GM04504 (cell line): ENCODE measurements around the gene ADGRG6.
A peak's percentile ranks its signal among the peaks of the same experiment; 100 is the strongest.
"Not testable (repeated sequence)": the region's sequence is repeated elsewhere in the genome, so short reads cannot be mapped to it uniquely, and the experiment has no call there.

Experiments used
- DNase-seq: peaks from one replicate; pipeline ENCODE4 v3.0.0-alpha.2; 2012; ENCODE audit warnings: low read depth

The ADGRG6 gene

DNA sequence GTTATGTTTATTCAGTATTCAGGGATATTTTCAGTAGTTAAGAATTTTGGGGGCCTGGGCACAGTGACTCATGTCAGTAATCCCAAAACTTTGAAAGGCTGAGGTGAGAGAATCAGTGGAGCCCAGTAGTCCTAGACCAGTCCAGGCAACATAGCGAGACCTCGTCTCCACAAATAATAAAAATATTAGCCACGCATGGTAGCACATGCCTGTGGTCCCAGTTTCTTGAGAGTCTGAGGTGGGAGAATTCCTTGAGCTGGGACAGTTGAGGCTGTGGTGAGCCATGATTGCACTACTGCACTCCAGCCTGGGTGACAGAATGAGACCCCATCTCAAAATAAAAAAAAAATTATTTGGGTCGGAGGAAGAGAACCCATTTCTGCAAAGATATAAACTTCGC, 20.3 kb downstream of the ADGRG6 start:
- no peak for DNase-seq

DNA sequence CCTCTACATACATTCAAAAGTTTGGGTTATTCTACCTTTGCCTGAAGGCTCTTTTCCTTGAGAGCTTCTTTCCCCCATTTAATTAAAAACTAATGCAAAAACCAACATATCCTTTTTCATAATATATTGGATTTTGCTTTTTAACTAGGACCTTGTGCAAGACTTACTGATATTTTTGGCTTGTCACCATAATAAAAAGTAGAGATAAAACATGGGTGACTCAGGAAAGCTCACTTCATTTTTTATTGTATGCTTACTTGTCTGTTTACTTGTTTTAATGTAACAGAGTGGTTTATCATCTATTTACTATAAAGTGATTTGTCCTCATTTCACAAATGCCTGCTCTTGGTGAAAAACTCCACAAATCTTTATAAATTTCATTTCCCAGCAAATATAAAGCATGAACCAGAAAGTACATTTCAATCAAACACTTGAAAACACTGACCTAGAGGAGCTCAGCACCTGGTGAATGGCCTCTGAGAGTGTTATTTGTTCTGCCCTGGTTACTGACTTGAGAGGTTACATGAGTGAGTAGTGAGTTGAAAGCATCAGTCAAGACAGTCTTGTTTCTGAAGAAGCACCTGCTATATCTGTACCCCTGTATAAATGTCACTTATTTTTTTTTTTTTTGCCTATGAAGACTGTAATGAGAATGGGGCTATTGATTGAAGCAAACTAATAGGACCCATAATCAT, 20.8 kb downstream of the ADGRG6 start:
- no peak for DNase-seq

DNA sequence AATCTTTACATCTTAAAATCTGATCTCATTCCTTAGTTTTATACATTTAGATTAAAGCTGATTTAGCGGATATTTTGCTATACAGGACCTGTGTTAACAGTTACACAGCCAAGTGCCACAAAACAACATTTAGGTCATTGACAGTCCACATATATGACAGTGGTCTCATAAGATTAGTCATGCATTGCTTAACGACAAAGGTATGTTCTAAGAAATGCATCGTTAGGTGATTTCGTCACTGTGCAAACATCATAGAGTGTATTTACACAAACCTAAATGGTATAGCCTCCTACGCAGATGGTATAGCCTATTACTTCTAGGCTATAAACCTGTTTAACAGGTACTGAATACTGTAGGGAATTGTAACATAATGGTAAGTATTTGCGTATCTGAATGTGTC, 21.6 kb downstream of the ADGRG6 start:
- no peak for DNase-seq

DNA sequence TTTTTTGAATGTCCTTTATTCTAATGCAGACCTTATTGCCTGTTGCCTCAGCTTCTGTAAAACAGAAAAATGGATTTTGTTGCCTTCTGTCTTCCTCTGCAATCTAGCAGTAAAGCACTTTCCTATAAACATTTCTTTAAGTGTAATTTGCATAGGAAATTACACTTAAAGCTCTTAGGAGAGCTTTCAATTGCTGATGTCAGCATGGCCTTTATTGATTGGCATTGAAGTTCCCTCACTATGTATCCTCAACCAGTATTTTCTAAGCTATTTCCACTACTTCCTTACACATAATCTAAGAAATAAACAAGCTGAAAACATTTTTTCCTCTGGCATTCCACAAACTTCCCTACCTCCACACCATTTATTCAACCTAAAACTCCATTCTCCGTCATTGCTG, 22.3 kb downstream of the ADGRG6 start:
- DNase-seq: no peak

DNA sequence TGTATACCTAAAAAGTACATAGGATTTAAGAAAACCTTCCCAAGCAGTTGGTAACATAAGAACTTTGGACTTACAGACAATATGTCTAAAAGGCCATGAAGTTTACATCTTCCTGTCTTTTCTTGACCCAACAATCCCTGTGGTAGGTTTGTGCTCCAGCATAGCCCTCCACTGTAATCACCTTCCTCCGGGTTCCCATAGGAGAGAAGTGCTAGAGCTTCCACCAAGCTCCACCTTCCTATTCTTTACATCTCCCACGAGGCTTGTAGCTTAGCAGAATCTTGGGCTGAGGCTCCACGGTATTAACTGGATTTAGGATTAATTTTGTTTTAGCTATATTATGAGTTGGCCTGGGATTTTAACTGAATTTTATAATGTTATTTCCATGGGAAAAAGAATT, 23.3 kb downstream of the ADGRG6 start:
- DNase-seq: no peak

DNA sequence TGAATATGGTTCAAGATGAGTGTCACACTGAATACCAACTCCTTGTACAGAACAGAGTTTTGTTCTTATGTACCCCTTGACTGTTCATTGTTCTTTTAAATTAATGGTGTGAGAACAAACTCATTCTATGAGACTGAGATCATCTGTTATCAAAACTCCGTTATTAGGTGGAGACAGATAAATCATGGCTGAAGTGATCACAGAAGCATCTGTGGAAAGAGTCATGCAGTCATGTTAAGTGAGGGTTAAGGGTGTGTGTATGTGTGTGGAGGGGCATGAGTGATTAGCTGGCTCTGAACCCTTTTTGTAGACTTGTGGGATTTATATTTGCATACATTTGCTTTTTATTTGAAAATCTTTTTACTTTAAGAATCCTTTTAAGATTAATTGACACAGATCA, 24.7 kb downstream of the ADGRG6 start:
- no peak for DNase-seq

DNA sequence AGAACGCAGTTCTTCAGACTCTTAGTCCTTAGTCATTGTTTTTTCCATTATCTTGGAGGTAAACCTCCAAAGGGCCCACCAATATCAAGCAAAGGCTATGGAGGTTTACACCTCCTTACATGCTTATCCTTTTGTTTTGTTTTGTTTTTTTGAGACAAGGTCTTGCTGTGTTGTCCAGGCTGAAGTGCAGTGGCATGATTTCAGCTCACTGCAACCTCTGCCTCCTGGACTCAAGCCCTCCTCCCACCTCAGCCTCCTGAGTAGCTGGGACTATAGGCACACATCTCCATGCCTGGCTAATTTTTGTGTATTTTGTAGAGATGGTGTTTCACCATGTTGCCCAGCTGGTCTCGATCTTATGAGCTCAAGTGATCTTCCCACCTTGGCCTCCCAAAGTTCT, 26.3 kb downstream of the ADGRG6 start:
- no peak for DNase-seq

DNA sequence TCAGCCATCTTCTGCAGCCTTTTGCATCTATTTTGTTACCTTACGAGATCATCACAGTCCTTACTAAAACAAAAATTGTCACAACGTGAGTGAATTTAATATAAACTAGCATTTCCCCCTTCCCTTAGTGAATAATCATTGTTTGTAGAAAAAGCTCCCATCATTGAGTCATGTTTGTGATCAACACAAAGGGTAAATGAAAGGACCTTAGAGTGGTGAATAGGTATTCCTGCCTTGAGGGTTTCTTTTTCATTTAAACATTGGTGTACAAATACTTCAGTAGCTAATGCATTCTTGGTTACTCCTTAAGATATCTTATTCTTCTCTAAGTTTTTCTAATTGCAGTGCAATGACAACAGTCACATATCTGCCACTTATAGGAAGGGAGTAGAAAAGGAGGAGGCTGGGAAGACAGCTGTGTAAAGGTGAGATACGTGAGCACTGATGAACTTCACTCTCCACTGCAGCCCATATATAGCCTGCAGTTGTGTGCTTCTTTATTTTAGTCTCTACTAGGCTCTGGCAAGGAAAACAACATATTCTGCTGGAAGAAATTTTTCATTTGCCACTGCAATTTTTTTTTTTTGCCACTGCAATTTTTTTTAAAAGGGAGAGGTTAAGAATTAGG, 27.8 kb downstream of the ADGRG6 start:
- DNase-seq: no peak

DNA sequence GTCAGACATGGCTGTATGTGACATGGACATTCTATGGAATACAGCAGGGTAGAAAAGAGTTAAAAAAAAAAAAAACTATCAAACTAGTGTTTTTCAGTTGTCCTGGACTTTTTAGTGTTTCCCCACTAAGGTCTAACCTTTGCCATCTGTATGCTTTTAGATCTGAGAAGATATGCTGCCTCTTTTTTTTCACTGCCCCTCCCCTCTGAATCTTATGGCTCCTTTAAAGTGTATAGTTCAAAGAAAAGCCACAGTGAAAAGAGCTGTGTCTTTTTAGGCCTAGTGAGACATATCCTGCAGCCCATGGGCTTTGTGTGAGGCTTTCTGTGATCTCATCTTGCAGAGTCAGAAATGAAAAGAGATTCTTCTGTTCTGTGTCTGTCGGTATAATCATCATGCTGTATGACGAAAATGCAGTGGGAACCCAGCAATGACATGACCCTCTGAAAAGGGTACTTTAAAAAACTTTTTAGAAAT, 29.3 kb downstream of the ADGRG6 start:
- DNase-seq: peak; percentile 32

DNA sequence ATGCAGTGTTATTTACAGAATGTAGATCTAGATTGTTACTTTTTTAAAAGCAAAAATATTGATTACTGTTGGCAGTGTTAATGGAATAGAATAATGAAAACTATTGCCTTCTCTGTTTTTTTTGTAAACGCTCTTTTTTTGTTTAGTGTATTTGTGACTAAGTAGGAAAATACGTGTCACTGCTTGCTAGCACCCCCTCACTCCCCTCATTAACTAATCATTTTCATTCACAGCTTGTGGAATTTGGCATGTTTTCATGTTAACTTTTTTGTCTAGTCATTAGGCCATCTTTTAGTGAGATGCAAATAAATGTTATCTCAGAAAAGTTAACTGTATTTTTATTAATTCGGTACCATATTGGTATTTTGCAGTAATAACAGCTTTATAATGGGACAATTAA, 29.8 kb downstream of the ADGRG6 start:
- no peak for DNase-seq

DNA sequence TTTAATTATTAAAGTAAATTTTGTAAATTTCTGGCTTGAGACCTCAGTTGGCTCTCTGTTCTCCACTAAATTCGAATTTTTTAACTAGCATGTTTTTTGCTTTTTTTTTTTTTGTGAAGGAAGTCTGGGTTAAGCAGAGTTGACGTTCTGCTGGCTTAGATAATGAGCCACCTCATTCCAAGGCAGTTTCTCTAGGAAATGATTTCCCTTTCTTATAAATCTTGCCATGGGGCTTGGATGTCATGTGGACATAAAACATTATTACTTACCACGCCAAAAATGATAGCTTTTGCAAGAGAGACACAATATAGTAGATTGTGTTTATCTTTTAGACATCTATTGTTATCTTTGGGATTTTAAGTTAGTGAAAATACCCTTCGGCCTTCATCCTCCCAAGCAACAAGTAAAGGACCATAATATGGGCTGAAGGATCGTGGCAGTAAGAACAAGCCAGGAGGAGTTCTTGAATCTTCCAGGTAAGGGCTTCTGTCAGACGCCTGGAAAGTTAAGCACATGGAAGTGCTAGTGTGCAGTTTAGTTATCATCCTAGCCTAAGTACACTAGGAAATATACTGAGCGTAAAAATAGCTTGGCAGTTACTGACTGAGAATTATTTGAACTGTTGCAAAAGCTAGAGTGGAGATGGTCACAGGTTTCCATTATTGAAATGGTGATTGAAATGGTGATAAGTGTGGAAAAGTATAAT, 30.7 kb downstream of the ADGRG6 start:
- DNase-seq: no peak

DNA sequence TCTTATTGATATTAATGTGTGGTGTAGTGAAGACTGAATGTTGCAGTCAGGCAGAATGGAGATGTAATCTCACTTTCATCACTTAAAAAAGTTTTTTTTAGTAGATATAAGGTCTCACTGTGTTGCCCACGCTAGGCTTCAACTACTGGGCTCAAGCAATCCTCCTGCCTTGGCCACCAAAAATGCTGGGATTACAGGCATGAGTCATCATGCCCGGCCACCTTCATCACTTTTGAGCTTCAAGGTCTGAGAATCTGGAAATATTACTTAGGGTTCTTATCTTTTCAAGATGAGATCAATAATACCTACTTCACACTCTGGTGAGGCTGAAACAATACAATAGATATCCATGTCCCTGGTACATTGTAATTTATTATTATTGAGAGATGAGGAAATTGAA, 31.6 kb downstream of the ADGRG6 start:
- no peak for DNase-seq

DNA sequence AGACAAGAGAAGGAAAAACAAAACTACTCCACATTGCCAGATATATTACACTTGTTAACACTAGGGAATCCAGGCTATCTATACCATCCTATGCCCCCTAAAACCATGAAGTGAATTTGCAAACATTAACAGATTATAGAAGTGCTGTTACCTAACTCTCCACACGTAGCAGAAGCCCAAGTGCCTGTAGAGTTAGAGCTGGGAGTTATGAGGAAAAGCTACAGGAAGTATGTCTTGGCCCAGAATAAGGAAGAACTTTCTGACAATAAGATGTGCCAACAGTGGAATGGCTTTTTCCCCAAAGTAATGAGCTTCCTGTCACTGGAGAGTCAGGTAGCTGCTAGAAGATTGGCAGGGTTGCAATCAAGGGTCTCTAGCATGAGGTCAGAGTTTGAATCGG, 32.5 kb downstream of the ADGRG6 start:
- DNase-seq: no peak

DNA sequence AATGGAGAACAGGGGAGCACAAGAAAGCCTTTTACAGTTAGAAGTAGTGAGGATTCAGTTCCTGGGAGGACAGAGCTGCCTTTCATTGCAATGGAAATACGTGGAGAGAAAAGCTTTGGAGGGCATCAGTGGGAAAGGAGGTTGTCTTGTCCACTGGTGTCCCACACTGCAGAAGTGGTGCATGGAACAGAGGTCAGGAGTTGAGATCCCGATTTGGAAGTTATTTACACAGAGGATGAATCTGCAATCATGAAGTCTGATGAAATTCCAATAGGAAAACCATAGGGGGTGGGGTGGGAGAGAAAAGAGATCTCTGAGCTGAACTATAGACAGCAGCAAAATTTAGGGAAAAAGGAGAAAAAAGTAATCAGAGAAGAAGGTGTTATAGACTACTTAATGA, 33.6 kb downstream of the ADGRG6 start:
- no peak for DNase-seq

DNA sequence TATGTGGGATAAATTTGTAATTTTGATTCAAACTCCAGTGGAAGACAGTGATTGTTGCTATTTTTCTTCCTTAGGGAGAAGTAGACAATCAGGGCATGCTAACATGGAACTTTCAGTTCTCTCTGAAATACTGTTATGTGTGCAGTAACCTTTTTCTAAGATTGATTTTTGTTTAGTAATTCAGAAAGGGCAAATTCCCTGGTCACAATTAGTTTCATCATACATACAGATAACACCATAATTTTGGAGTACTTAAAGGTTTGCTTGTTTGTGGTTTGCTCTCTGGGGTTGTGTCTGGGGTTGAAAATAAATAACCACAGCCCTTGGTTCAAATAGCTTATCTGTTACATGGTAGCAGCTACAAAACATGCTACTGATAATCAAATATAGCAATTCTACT, 34.4 kb downstream of the ADGRG6 start:
- no peak for DNase-seq

DNA sequence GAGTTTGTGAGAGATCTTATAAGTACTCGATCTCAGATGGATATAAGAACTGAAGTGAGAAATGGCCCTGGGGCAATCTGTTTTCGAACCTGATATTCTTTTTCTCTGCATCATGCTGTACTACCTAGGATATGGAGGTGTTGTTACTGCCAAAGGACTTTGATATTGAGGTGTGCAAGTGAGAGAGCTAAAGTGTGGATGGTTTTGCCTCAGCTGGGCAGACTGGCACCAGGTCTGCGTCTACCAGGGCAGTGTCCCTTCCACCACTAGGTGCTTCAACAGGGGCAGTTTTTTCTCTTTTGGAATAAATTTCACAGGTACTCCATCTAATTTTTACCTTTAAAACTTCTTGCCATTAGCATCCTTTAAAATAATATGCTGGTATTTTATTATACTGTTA, 35.0 kb downstream of the ADGRG6 start:
- DNase-seq: no peak

DNA sequence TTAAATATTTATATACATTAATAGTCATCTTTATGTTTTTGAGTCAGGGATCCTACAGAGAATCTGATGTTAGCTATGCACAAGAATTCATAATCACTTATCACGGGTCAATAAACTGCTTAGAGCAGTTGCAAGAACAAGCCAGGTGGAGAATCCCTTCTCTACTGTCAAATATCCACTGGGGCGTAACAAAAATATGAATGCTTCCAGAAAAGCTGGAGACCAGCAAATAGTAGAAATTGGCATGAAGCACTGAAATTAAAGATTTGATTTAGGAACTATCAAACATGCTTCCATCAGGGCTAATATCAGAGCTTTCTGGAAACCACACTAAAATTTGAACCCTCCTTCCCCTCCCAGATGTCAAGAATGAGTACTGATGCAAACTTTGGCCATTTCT, 37.3 kb downstream of the ADGRG6 start:
- no peak for DNase-seq

DNA sequence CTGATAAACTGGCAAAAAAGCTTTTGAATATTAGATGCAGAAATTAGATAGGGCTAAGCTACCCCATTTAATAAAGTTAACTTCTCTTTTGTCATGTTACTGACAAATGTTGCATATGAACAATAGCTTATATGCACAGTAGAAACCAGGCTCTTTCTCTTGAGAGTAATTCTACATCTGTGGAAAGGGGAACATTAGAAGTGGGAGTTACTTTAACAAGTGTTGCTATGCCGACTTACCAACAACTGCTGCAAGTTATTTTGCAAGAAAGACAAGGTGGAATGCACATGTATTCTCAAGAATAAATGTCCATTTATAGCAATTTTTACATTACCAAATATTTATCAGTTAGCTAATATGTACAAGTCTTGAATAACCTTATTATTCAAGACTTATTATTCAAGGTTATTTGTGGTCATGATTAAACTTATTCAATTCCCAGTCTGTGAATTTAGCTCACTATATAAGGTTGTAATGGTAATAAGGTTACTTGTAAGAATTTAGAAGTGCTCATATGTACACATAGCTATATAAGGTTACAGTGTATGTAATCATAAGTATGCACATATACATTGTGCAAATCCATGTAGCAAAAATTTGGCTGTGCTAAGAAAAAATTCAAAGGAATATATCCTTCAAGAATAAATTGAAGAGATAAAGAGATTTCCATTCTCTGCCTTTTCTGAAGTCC, 38.3 kb downstream of the ADGRG6 start:
- no peak for DNase-seq

DNA sequence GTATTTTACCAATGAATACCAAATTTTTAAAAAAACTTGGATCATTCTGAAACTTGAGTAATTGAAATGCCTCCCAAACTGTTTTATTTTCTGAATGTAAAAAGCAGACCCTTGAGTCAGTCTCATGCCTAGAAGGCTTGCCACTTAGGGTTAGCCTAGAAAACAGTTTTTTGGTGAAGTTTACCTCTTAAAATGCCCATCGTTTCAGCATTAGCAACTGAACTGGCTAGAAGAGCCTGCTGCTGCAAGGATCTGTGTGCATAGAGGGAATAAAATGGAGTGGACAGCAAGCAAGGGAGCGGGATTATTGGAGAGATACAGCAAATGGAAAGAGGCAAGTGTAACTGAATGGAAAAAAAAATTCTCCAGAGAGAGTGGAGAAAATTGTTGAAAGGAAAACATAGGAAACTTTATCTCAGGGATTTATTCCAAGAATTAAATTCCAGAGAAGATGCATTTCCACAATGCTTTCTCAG, 40.1 kb downstream of the ADGRG6 start:
- DNase-seq: no peak

DNA sequence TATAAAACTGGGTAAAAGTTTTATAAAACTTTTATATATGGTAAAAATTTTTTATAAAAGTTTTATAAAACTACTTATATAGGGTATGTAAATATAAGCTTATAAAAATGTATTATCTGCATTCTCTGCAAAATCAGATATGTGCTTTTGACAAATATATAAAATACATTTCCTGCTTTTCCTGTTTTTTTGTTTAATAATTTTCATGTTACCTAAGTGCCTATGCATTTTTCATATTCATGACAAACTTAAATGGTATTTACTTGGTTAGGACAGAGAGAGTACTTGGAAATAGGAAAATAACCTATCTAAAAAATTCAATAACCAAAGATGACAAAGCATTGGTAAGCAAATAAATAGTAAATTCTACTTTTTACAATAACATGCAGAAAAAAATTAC, 41.2 kb downstream of the ADGRG6 start:
- no peak for DNase-seq

DNA sequence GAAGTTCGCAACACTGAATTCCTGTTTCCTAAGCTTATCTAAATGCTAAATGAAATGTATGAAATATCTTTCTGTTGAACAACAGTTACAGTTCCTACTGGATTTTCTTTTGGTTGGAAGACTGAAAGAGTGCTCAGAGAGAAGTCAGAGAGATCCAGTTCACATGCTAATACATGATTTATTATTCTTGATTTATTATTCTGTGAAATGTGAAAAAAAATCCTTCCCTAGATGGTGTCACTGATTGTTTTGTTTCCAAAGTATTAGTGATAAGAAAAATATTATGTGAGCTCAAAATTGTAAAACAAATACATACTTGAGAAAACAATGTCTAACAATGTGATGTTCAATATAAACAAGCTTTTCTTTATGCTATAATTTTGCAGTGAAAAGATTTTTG, 42.1 kb downstream of the ADGRG6 start:
- no peak for DNase-seq

DNA sequence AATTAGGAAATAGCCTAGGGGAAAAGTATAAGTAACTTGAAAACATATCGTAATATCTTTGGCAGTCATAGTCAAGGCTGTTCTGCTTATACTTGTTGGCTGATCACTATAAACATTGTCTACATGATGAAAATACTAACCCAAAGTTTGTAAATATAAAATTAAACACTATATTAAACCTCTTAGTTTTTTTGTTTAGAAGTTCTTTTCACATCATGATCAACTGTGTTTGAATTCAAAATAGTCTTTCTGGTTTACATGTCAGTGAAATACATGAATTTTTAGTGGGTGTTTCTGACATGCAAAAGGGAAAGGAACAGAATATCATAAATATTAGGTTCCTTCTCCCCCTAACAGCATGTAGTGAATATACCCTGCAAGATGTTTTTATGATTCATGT, 43.5 kb downstream of the ADGRG6 start:
- DNase-seq: no peak

DNA sequence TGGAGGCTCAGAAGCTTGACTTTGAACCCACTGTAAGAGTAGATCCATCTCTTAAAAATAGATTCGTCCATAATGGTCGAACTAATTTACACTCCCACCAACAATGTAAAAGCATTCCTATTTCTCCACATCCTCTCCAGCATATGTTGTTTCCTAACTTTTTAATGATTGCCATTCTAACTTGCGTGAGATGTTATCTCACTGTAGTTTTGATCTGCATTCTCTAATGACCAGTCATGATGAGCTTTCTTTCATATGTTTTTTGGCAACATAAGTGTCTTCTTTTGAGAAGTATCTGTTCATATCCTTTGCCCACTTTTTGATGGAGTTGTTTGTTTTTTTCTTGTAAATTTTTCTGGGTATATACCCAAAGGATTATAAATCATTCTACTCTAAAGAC, 44.4 kb downstream of the ADGRG6 start:
- not testable (repeated sequence) for DNase-seq
